CD4-positive, alpha-beta T cell (primary cell): ENCODE results near the gene CLINT1. TPM values are rescaled to one million over a fixed set of nuclear protein-coding genes. Genes with fewer than 3 reads are reported as not detected.

ENCODE experiments used
- ATAC-seq: fragments of 200-7000 bp; cut with Tn5 transposase; one replicate; pipeline ENCODE4 v1.10.0; 2022; ENCODE audit warnings: mild to moderate bottlenecking; ENCODE audit not compliant: poor library complexity
- CTCF ChIA-PET: fragments of 350-600 bp; sonication (Branson Sonifier 250); formaldehyde crosslinking; loops from one replicate; lab custom pipeline; 2021; ENCODE audit warnings: antibody characterized with exemption, inconsistent platforms; lab: Charles Lee
- POLR2A ChIA-PET: fragments of 350-600 bp; sonication (Branson Sonifier 250); formaldehyde crosslinking; loops from one replicate; lab custom pipeline; 2021; ENCODE audit warnings: antibody characterized with exemption, inconsistent platforms; lab: Charles Lee
- DNase-seq, 14 experiments: peaks; one replicate each; pipeline ENCODE4 v3.0.0-alpha.2; 2013 to 2020; ENCODE audit warnings: mixed read lengths in 2 of 14
- H3K27ac ChIP-seq, 2 donors: one replicate each; pipeline versions ENCODE4 v1.5.1 to v1.7.0; 2013; ENCODE audit warnings: low read length in 2 of 2, low read depth in 1 of 2, mild to moderate bottlenecking in 1 of 2
- H3K27me3 ChIP-seq, 2 experiments: 1 replicate in 1 of 2; 2 replicates in 1 of 2; pipeline versions ENCODE4 v1.6.1 to v1.7.0; 2013; ENCODE audit warnings: low read length in 2 of 2, control low read depth in 1 of 2, mild to moderate bottlenecking in 1 of 2, moderate library complexity in 1 of 2; ENCODE audit not compliant: insufficient read depth in 2 of 2, control insufficient read depth in 1 of 2
- H3K36me3 ChIP-seq: one replicate; pipeline ENCODE4 v1.6.1; 2013; ENCODE audit warnings: low read length, control low read depth; ENCODE audit not compliant: insufficient read depth
- H3K4me1 ChIP-seq: one replicate; pipeline ENCODE4 v1.6.1; 2013; ENCODE audit warnings: low read length, control low read depth; ENCODE audit not compliant: insufficient read depth
- H3K4me3 ChIP-seq: one replicate; pipeline ENCODE4 v1.5.1; 2013; ENCODE audit warnings: mild to moderate bottlenecking, low read length, moderate library complexity
- H3K9me3 ChIP-seq, 2 experiments: 1 replicate in 1 of 2; 2 replicates in 1 of 2; pipeline versions ENCODE4 v1.6.1 to v1.7.0; 2013; ENCODE audit warnings: low read length in 2 of 2, mild to moderate bottlenecking in 2 of 2, control low read depth in 1 of 2, moderate library complexity in 1 of 2; ENCODE audit not compliant: control insufficient read depth in 1 of 2, insufficient read depth in 1 of 2
- H3K27ac Mint-ChIP-seq: one replicate; pipeline ENCODE4 v1.8.0; 2020; ENCODE audit warnings: mixed read lengths
- H3K27me3 Mint-ChIP-seq: one replicate; pipeline ENCODE4 v1.8.0; 2021; ENCODE audit warnings: mixed read lengths
- H3K36me3 Mint-ChIP-seq: one replicate; pipeline ENCODE4 v1.8.0; 2021; ENCODE audit warnings: low read depth, mixed read lengths
- H3K4me1 Mint-ChIP-seq: one replicate; pipeline ENCODE4 v1.8.0; 2021; ENCODE audit warnings: low read depth, mixed read lengths
- H3K4me3 Mint-ChIP-seq: one replicate; pipeline ENCODE4 v1.8.0; 2020; ENCODE audit warnings: mild to moderate bottlenecking, mixed read lengths
- H3K9me3 Mint-ChIP-seq: one replicate; pipeline ENCODE4 v1.8.0; 2020; ENCODE audit warnings: mixed read lengths
- CTCF ChIP-seq: fragments of 200-600 bp; IDR thresholded peaks from one replicate; pipeline ENCODE4 v1.8.0; 2022; ENCODE audit warnings: antibody characterized with exemption, mild to moderate bottlenecking
- intact Hi-C, 2 experiments: fragments of 100-400 bp; cut with DNase I in 1 of 2; cut with micrococcal nuclease in 1 of 2; formaldehyde crosslinking; loops; one replicate each; pipeline versions ENCODE4 v1.15.1 to v1.9.0; 2023 to 2025; cut with DNase I, micrococcal nuclease
- total RNA-seq, 174 experiments: library from RNA in 2 of 174; stranded (reverse) in 2 of 174; gene quantifications; one replicate each; pipeline ENCODE4 v1.2.3 and lab custom pipeline; 2021 to 2026

Gene CLINT1
- total RNA-seq, 2 experiments from 2014 or later, result 89.9 to 91.3 TPM

GRCh38 chr5:157839157-157839795, 19.7 kb downstream of the CLINT1 start:
- Mint-ChIP-seq H3K9me3 (no peaks in the 10 kb centered on the region), H3K27ac (no peak overlapping the region), H3K4me3 (no peak overlapping the region), H3K27me3 (no peaks in the 10 kb centered on the region), H3K4me1 (peaks cover 44% of the 10 kb centered on the region), H3K36me3 (peaks cover 28% of the 10 kb centered on the region)
- Histone ChIP-seq H3K9me3 (no peaks in the 10 kb centered on the region), H3K27ac (no peak overlapping the region), H3K4me1 (peaks cover 2% of the 10 kb centered on the region), H3K36me3 (peaks cover 10% of the 10 kb centered on the region), H3K4me3 (no peak overlapping the region), H3K27me3 (no peaks in the 10 kb centered on the region)
- no peak for TF ChIP-seq CTCF
- DNase-seq, result no peak
- CTCF ChIA-PET, result no interaction called here
- ATAC-seq, result no peak
- intact Hi-C loops, result no loop called here
- POLR2A ChIA-PET, result no interaction called here

GRCh38 chr5:157836121-157836753, 22.7 kb downstream of the CLINT1 start:
- peaks cover 54% of the 10 kb centered on the region for H3K4me1 Mint-ChIP-seq
- intact Hi-C loops, result no loop called here
- POLR2A ChIA-PET, result interaction anchor here (0.7 to 1.1 kb wide), 2 partner anchors 23 to 33 kb away, joined by 3 read pairs; no protein-coding TSS in a partner anchor

GRCh38 chr5:157835041-157835440, 23.9 kb downstream of the CLINT1 start:
- Histone ChIP-seq H3K4me1 (peaks cover 12% of the 10 kb centered on the region), H3K4me3 (no peak overlapping the region), H3K36me3 (peaks cover 4% of the 10 kb centered on the region), H3K9me3 (no peaks in the 10 kb centered on the region), H3K27ac (no peak overlapping the region), H3K27me3 (no peaks in the 10 kb centered on the region)
- ChIA-PET CTCF (no interaction called here), POLR2A (no interaction called here)
- Mint-ChIP-seq H3K9me3 (no peaks in the 10 kb centered on the region), H3K36me3 (peaks cover 21% of the 10 kb centered on the region), H3K27me3 (no peaks in the 10 kb centered on the region), H3K27ac (no peak overlapping the region), H3K4me1 (peaks cover 51% of the 10 kb centered on the region), H3K4me3 (no peak overlapping the region)
- ATAC-seq, result no peak
- intact Hi-C loops, result no loop called here
- TF ChIP-seq CTCF, result no peak
- DNase-seq, result no peak

More at GRCh38 chr5:157836121-157836753, 22.7 kb downstream of the CLINT1 start:
- no peaks in the 10 kb centered on the region for H3K9me3 Mint-ChIP-seq
- no peak overlapping the region for H3K4me3 Mint-ChIP-seq
- H3K36me3 Mint-ChIP-seq, result peaks cover 26% of the 10 kb centered on the region
- no peaks in the 10 kb centered on the region for H3K9me3 ChIP-seq
- CTCF ChIA-PET, result interaction anchor here (0.6 kb wide), 1 partner anchor 112 kb away, joined by 4 read pairs; no protein-coding TSS in a partner anchor
- no peak overlapping the region for H3K27ac Mint-ChIP-seq
- H3K36me3 ChIP-seq, result peaks cover 4% of the 10 kb centered on the region
- H3K27ac ChIP-seq, result no peak overlapping the region
- no peak overlapping the region for H3K4me3 ChIP-seq
- no peak for DNase-seq
- H3K4me1 ChIP-seq, result peaks cover 12% of the 10 kb centered on the region
- no peak for ATAC-seq
- H3K27me3 Mint-ChIP-seq, result no peaks in the 10 kb centered on the region
- no peak for TF ChIP-seq CTCF
- H3K27me3 ChIP-seq, result no peaks in the 10 kb centered on the region
